Measurements from ENCODE around the gene KCNQ4. TPM values are rescaled to one million over a fixed set of nuclear protein-coding genes. Genes with fewer than 3 reads are reported as not detected.

Gene KCNQ4
- polyA plus RNA-seq, 3 donors = 0.13 TPM; not detected in 2

DNA sequence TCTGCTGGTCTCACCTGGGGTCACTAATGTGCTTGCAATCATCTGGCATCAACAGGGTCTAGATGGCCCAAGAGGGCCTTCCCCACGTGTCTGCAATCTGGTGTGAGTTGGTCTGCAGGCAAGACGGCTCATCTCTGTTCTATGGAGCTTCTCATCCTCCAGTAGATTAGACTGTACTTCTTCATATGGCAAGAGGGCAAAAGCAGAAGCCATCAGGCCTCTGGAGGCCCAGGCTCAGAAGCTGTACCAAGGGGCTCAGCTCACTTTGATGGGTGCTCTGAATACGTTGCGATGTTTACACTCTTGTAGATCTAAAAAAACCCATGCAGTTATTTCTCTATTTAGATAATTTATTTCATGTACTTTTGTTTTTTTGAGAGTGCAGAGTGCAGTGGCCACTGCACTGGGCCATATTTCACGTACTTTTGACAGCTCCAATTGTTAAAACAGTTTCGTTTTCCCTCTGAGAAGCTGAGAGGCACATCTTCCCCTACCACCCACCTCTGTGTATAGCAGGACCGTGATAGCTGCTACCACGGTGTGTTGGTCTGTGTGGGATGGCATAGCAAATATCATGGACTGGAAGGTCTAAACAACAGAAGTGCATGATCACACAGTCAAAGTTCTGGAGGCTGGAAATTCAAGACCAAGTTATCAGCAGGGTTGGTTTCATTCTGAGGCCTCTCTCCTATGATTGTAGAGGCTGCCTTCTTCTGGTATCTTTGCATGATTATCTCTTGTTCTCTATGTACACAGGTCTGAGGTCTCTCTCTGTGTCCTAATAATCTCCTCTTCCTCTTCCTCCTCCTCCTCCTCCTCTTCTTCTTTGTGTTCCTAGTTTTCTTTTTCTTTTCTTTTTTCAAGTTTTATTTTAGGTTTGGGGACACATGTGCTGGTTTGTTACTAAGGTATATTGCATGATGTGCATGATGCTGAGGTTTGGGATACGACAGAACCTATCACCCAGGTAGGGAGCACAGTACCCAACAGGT is 61.6 kb downstream of the KCNQ4 start:
- intact Hi-C loops (cut with micrococcal nuclease) = loop anchor here (5.0 to 10.0 kb wide), 3 partner anchors 107 to 250 kb away; no protein-coding TSS in a partner anchor
- Mint-ChIP-seq H3K27me3 (ENCODE audit: low read depth in 3 of 3) (peaks cover 16 to 23% (median 23%) of the 10 kb centered on the region in 3 donors), H3K9me3 (peaks cover 0 to 6% (median 4%) of the 10 kb centered on the region in 7 donors), H3K4me3 (no peak overlapping the region), H3K36me3 (peaks cover 0 to 6% of the 10 kb centered on the region in 2 donors), H3K4me1 (peaks cover 27% of the 10 kb centered on the region), H3K27ac (peak overlapping the region in 1 of 7 donors; percentile 10)
- 36% methylated on average over 2 of the region's 9 CpGs for WGBS (ENCODE audit: insufficient coverage)
- Histone ChIP-seq H3K4me1 (ENCODE audit: control insufficient read depth in 1 of 2, insufficient read depth in 2 of 2, low read length in 2 of 2) (peaks cover 6 to 15% of the 10 kb centered on the region in 2 donors), H2AFZ (ENCODE audit: insufficient read depth, low read depth, low read length, poor library complexity, severe bottlenecking) (peak overlapping the region; percentile 48), H3K79me2 (ENCODE audit: insufficient read depth, low read length) (no peaks in the 10 kb centered on the region), H3K9ac (ENCODE audit: insufficient read depth, low read length, poor library complexity, severe bottlenecking) (no peak overlapping the region), H3K4me3 (replicated peaks in 1 of 3; ENCODE audit: low read depth in 2 of 3, low read length in 3 of 3) (peak overlapping the region in 1 of 3 experiments; percentile 16), H3K27ac (ENCODE audit: low read depth in 1 of 2, low read length in 2 of 2) (no peak overlapping the region), H3K36me3 (replicated peaks in 1 of 2; ENCODE audit: control insufficient read depth in 1 of 2, insufficient read depth in 2 of 2, low read length in 2 of 2) (no peaks in the 10 kb centered on the region), H4K20me1 (ENCODE audit: insufficient read depth, low read length) (no peaks in the 10 kb centered on the region), H3K9me3 (replicated peaks in 1 of 2; ENCODE audit: control insufficient read depth in 1 of 2, insufficient read depth in 1 of 2, low read length in 2 of 2) (no peaks in the 10 kb centered on the region), H3K27me3 (ENCODE audit: control insufficient read depth in 2 of 2, insufficient read depth in 2 of 2, low read length in 2 of 2) (peaks cover 6 to 12% of the 10 kb centered on the region in 2 donors), H3K4me2 (replicated peaks; ENCODE audit: extremely low read depth, low read length, poor library complexity, severe bottlenecking) (peak overlapping the region; percentile 42)
- TF ChIP-seq, protein P1, sequence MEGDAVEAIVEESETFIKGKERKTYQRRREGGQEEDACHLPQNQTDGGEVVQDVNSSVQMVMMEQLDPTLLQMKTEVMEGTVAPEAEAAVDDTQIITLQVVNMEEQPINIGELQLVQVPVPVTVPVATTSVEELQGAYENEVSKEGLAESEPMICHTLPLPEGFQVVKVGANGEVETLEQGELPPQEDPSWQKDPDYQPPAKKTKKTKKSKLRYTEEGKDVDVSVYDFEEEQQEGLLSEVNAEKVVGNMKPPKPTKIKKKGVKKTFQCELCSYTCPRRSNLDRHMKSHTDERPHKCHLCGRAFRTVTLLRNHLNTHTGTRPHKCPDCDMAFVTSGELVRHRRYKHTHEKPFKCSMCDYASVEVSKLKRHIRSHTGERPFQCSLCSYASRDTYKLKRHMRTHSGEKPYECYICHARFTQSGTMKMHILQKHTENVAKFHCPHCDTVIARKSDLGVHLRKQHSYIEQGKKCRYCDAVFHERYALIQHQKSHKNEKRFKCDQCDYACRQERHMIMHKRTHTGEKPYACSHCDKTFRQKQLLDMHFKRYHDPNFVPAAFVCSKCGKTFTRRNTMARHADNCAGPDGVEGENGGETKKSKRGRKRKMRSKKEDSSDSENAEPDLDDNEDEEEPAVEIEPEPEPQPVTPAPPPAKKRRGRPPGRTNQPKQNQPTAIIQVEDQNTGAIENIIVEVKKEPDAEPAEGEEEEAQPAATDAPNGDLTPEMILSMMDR (IDR thresholded peaks at IDR 0.05) = no peak
- no peak for DNase-seq

DNA sequence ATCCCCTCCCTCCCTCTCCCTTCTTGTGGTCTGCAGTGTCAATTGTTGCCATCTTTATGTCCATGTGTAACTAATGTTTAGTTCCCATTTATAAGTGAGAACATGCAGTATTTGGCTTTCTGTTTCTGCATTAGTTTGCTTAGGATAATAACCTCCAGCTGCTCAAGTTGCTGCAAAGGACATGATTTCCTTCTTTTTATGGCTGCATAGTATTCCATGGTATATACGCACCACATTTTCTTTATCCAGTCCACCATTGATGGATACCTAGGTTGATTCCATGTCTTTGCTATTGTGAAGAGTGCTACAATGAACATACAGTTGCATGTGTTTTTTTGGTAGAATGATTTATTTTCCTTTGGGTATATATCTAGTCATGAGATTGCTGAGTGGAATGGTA is 62.3 kb downstream of the KCNQ4 start:
- Mint-ChIP-seq H3K4me3 (no peak overlapping the region), H3K27ac (no peak overlapping the region), H3K9me3 (peaks cover 0 to 6% (median 4%) of the 10 kb centered on the region in 7 donors), H3K4me1 (peaks cover 27% of the 10 kb centered on the region), H3K36me3 (peaks cover 0 to 6% of the 10 kb centered on the region in 2 donors), H3K27me3 (ENCODE audit: low read depth in 3 of 3) (peaks cover 14 to 21% (median 17%) of the 10 kb centered on the region in 3 donors)
- no peak overlapping the region for H3K4me2 ChIP-seq (replicated peaks; ENCODE audit: extremely low read depth, low read length, poor library complexity, severe bottlenecking)
- H4K20me1 ChIP-seq (ENCODE audit: insufficient read depth, low read length) = no peaks in the 10 kb centered on the region
- peaks cover 6 to 17% of the 10 kb centered on the region in 2 donors for H3K4me1 ChIP-seq (ENCODE audit: control insufficient read depth in 1 of 2, insufficient read depth in 2 of 2, low read length in 2 of 2)
- H3K79me2 ChIP-seq (ENCODE audit: insufficient read depth, low read length) = no peaks in the 10 kb centered on the region
- no peak overlapping the region for H2AFZ ChIP-seq (ENCODE audit: insufficient read depth, low read depth, low read length, poor library complexity, severe bottlenecking)
- H3K27ac ChIP-seq (ENCODE audit: low read depth in 1 of 2, low read length in 2 of 2) = no peak overlapping the region
- H3K9ac ChIP-seq (ENCODE audit: insufficient read depth, low read length, poor library complexity, severe bottlenecking) = no peak overlapping the region
- peaks cover 4 to 10% of the 10 kb centered on the region in 2 donors for H3K27me3 ChIP-seq (ENCODE audit: control insufficient read depth in 2 of 2, insufficient read depth in 2 of 2, low read length in 2 of 2)
- H3K4me3 ChIP-seq (replicated peaks in 1 of 3; ENCODE audit: low read depth in 2 of 3, low read length in 3 of 3) = no peak overlapping the region
- no peaks in the 10 kb centered on the region for H3K9me3 ChIP-seq (replicated peaks in 1 of 2; ENCODE audit: control insufficient read depth in 1 of 2, insufficient read depth in 1 of 2, low read length in 2 of 2)
- H3K36me3 ChIP-seq (replicated peaks in 1 of 2; ENCODE audit: control insufficient read depth in 1 of 2, insufficient read depth in 2 of 2, low read length in 2 of 2) = no peaks in the 10 kb centered on the region
- no peak for DNase-seq
- TF ChIP-seq, protein P1 (IDR thresholded peaks at IDR 0.05) = no peak
- WGBS (ENCODE audit: insufficient coverage) = no CpG with 5 or more reads among the region's 1 CpG
- intact Hi-C loops (cut with micrococcal nuclease) = loop anchor here (5.0 to 10.0 kb wide), 3 partner anchors 106 to 251 kb away; no protein-coding TSS in a partner anchor

Data from CD14-positive monocyte (primary cell).